ENCODE measurements around the gene MAP3K8. TPM values are rescaled to one million over a fixed set of nuclear protein-coding genes. Genes with fewer than 3 reads are reported as not detected.
"Not testable (repeated sequence)": the region's sequence is repeated elsewhere in the genome, so short reads cannot be mapped to it uniquely, and the experiment has no call there.

MAP3K8 gene
- total RNA-seq, 1 experiment from 2014 or later = 0.32 TPM

- DNase-seq (ENCODE audit: low read depth, low spot score) = no peak
- in situ Hi-C loops (cut with HindIII; ENCODE audit: low pct_unique_long_range_greater_than_20kb, low sequenced_read_pairs) = no loop called here
Measured at GRCh38 chr10:30417301-30417700, 16.7 kb upstream of the MAP3K8 start.

GRCh38 chr10:30420266-30420665 is 13.7 kb upstream of the MAP3K8 start:
- in situ Hi-C loops (cut with HindIII; ENCODE audit: low pct_unique_long_range_greater_than_20kb, low sequenced_read_pairs) = no loop called here

GRCh38 chr10:30420766-30421165 is 13.2 kb upstream of the MAP3K8 start:
- in situ Hi-C loops (cut with HindIII; ENCODE audit: low pct_unique_long_range_greater_than_20kb, low sequenced_read_pairs) = no loop called here
- no peak for DNase-seq (ENCODE audit: low read depth, low spot score)

More at GRCh38 chr10:30420266-30420665, 13.7 kb upstream of the MAP3K8 start:
- DNase-seq (ENCODE audit: low read depth, low spot score) = no peak

- in situ Hi-C loops (cut with HindIII; ENCODE audit: low pct_unique_long_range_greater_than_20kb, low sequenced_read_pairs) = no loop called here
- DNase-seq (ENCODE audit: low read depth, low spot score) = no peak
Measured at GRCh38 chr10:30422151-30422695, 11.8 kb upstream of the MAP3K8 start.

- DNase-seq (ENCODE audit: low read depth, low spot score) = no peak
- in situ Hi-C loops (cut with HindIII; ENCODE audit: low pct_unique_long_range_greater_than_20kb, low sequenced_read_pairs) = no loop called here
Measured at GRCh38 chr10:30422981-30423654, 10.9 kb upstream of the MAP3K8 start.

GRCh38 chr10:30423655-30424275 is 10.2 kb upstream of the MAP3K8 start:
- in situ Hi-C loops (cut with HindIII; ENCODE audit: low pct_unique_long_range_greater_than_20kb, low sequenced_read_pairs); DNase-seq (ENCODE audit: low read depth, low spot score): not testable (repeated sequence)

GRCh38 chr10:30425336-30426075 is 8.5 kb upstream of the MAP3K8 start:
- in situ Hi-C loops (cut with HindIII; ENCODE audit: low pct_unique_long_range_greater_than_20kb, low sequenced_read_pairs) = no loop called here
- no peak for DNase-seq (ENCODE audit: low read depth, low spot score)

- no peak for DNase-seq (ENCODE audit: low read depth, low spot score)
- in situ Hi-C loops (cut with HindIII; ENCODE audit: low pct_unique_long_range_greater_than_20kb, low sequenced_read_pairs) = no loop called here
Measured at GRCh38 chr10:30430544-30431298, 3.3 kb upstream of the MAP3K8 start.

GRCh38 chr10:30431435-30431911 is 2.5 kb upstream of the MAP3K8 start:
- in situ Hi-C loops (cut with HindIII; ENCODE audit: low pct_unique_long_range_greater_than_20kb, low sequenced_read_pairs) = no loop called here
- DNase-seq (ENCODE audit: low read depth, low spot score) = no peak

- no peak for DNase-seq (ENCODE audit: low read depth, low spot score)
- in situ Hi-C loops (cut with HindIII; ENCODE audit: low pct_unique_long_range_greater_than_20kb, low sequenced_read_pairs) = no loop called here
Measured at GRCh38 chr10:30432622-30433305, 1.2 kb upstream of the MAP3K8 start.

GRCh38 chr10:30433306-30433729 is 666 bp upstream of the MAP3K8 start:
- DNase-seq (ENCODE audit: low read depth, low spot score) = peak; percentile 61
- in situ Hi-C loops (cut with HindIII; ENCODE audit: low pct_unique_long_range_greater_than_20kb, low sequenced_read_pairs) = no loop called here

- peak; percentile 38 for DNase-seq (ENCODE audit: low read depth, low spot score)
- in situ Hi-C loops (cut with HindIII; ENCODE audit: low pct_unique_long_range_greater_than_20kb, low sequenced_read_pairs) = no loop called here
Measured at GRCh38 chr10:30434273-30435072, 489 bp downstream of the MAP3K8 start.

- DNase-seq (ENCODE audit: low read depth, low spot score) = no peak
- in situ Hi-C loops (cut with HindIII; ENCODE audit: low pct_unique_long_range_greater_than_20kb, low sequenced_read_pairs) = no loop called here
Measured at GRCh38 chr10:30435073-30435422, 1.1 kb downstream of the MAP3K8 start.

- not testable (repeated sequence) for DNase-seq (ENCODE audit: low read depth, low spot score)
Measured at GRCh38 chr10:30435499-30436167, 1.6 kb downstream of the MAP3K8 start.

GRCh38 chr10:30436191-30436611 is 2.2 kb downstream of the MAP3K8 start:
- DNase-seq (ENCODE audit: low read depth, low spot score) = no peak

More at GRCh38 chr10:30435499-30436167, 1.6 kb downstream of the MAP3K8 start:
- in situ Hi-C loops (cut with HindIII; ENCODE audit: low pct_unique_long_range_greater_than_20kb, low sequenced_read_pairs) = not testable (repeated sequence)

GRCh38 chr10:30436671-30437030 is 2.7 kb downstream of the MAP3K8 start:
- DNase-seq (ENCODE audit: low read depth, low spot score) = no peak
- in situ Hi-C loops (cut with HindIII; ENCODE audit: low pct_unique_long_range_greater_than_20kb, low sequenced_read_pairs) = no loop called here

More at GRCh38 chr10:30436191-30436611, 2.2 kb downstream of the MAP3K8 start:
- in situ Hi-C loops (cut with HindIII; ENCODE audit: low pct_unique_long_range_greater_than_20kb, low sequenced_read_pairs) = no loop called here
